ENCODE data around the gene CDK9.
A peak's percentile ranks its signal among the peaks of the same experiment; 100 is the strongest.

The CDK9 gene

DNA sequence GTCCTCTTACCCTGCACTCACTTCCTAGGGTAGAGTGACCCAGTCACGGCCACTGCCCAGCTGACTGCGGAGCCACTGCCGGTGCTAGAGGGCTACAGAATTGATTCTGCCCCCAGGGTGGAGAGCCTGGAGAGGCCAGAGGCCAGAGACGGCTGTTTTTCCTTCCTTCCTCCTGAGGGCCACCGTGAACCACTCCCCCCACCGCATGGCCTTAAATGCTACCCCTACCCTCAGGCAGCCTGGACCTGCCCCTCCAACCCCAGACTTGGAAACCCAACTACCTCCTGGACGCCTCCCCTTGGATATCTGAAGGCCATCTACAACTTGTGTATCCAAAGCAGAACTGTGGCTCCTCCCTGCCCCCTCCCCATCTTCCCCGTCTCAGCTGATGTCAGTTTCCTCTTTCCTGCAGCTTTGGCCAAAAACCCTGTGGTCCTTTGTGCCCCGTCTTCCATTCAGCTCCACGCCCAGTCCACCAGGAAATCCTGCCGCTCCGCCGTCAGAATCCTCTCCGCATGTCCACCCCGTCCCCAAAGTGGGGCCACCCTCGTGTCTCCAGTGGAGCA is 23.6 kb upstream of the CDK9 start:
- no peak for DNase-seq

GRCh38 chr9:127763918-127764384 is 21.9 kb upstream of the CDK9 start:
- no peak for DNase-seq

DNA sequence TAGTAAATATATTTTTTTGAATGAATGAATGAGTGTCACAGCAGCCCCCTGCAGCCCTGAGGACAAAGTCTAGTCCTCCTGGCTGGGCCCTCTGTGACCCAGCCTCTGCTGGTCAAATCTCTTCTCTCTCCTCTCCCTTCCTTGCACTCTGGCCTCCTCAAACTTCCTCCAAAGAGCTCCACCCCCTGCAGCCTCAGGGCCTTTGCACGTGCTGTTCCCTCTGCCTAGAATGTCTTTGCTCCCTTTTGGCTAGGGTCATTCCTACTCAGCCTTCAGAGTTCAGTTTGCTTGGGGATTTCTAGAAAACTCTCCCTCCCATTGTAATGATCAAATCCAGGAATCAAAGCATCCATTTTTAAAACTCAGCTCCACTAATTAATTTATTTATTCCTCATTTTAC is 20.4 kb upstream of the CDK9 start:
- no peak for DNase-seq

- DNase-seq: no peak
Measured at GRCh38 chr9:127767410-127767809, 18.4 kb upstream of the CDK9 start.

- DNase-seq: no peak
Measured at GRCh38 chr9:127767909-127768331, 17.9 kb upstream of the CDK9 start.

- DNase-seq: no peak
Measured at GRCh38 chr9:127768698-127769097, 17.1 kb upstream of the CDK9 start.

DNA sequence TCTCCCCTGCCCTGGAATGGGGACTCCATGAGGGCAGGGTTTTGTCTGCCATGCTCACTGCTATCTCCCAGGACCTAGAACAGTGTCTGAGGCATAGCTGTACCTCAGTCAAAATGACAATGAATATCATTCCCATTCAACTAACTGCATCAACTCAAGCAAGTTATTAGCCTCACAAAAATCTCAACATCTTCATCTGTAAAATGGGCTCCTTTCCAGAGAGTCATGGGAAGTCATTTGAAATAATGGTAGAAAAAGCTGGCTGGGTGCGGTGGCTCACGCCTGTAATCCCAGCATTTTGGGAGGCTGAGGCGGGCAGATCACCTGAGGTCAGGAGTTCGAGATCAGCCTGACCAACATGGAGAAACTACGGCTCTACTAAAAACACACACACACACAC is 16.7 kb upstream of the CDK9 start:
- DNase-seq: no peak

DNA sequence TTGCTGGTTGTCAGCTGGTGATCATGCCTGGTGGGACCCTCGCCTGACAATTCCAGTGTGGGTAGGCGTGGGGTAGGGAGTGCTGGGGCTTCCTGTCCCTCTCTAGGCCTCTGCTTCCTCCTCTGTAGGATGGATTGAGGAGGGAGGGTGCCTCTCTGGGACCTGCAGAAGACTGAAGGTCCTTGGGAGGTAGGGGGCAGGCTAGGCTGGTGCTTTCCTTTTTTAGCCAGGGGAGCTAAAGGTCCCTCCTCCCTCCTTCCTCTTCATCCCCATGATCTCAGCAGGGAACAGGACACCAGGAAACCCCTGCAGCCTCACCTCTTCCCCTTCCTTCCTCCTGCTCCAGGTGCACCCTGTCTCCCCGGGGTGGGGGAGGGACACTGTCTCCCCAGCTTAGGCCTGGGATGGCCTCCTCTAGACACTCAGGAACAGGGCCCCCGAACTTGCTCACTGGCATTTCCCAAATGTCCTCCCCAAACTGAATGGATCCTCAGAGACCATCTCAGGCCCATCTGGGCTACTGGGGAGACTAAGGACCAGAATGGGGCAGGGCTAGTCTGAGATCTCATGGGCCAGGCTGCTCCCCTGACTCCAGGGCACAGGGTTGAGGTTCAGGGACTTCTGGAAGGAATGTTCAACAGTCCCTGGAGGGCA is 15.8 kb upstream of the CDK9 start:
- no peak for DNase-seq

DNA sequence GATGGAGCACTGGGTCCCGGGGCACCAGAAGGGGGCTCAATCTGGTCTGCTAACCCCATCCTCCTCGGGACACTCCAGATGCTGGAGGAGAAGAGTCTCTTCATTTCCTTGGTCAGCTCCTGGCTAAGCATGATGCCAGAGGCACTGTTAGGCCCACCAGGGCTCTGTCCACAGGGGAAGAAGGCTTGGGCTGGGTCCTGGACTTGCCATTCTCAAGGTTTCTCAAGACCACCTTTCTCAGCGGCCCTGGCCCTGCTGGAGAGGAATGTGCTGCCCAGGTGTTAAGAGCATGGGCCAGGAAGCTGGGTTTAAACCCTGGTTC is 15.3 kb upstream of the CDK9 start:
- DNase-seq: no peak

DNA sequence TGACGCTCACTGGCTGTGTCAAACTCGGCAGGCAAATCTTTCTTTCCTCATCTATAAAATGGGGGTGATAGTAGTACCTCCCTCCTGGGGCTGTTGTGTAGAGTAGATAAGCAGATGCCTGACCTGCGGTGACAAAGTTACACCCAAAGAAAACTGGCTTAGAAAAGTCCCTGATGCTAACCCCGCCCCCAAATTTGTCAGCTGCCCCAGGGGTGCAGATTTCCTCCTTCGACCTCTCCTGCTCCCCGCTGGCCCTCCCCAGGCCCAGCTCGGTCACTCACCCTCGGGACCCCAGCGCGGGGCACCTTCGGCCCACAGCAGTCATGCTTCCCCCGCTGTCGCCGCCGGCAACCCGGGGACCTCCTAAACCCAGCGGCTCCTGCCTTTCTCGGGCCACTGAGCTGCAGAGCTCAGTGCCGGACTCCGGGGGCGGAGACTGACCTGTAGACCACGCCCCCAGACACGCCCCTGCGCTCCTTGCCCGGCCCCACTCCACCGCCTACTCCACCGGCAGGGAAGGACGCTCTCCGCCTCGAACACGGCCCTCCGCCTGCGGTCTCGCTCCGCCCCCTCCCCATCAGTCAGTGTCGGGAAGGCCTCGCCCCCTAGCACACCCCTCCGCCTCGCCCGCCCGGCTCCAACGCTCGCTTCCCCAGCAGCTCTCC is 14.8 kb upstream of the CDK9 start:
- peak; percentile 90 for DNase-seq

- DNase-seq: no peak
Measured at GRCh38 chr9:127771570-127772189, 14.2 kb upstream of the CDK9 start.

- DNase-seq: no peak
Measured at GRCh38 chr9:127772603-127773002, 13.2 kb upstream of the CDK9 start.

GRCh38 chr9:127773272-127773671 is 12.6 kb upstream of the CDK9 start:
- DNase-seq: no peak

- no peak for DNase-seq
Measured at GRCh38 chr9:127773981-127774380, 11.9 kb upstream of the CDK9 start.

DNA sequence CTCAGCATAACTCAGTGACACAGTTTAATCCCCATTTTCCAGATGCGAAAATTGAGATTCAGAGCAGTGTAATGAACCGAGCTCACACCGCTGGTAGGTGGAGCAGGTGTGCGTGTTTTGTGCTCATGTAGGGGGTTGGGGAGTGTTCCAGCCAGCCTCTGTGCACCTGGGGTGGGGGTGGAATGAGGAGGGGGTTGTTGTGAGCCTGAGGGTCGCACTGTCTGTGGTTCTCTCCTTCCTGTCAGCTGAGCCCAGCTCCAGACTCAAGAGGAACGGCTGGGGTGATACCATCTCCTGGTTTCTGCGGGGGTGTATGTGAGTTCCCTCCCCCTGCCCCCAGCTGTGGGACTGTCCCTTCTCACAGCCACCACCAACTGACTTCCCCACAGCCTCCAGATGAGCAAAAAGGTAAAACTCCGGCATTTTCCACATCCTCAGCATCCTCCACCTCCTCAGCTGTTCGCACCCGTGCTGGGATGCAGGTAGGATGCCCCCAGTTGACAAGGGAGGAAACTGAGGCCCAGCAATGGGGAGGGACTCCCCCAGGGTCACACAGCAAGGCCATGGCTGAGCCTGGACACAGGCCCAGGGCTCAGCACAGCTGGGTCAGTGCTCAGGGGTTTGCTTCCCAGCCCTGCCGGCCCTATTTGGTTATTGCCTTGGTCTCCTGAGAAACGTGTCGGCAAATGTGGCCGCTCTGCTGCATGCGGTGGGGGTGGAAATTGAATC is 9.5 kb upstream of the CDK9 start:
- DNase-seq: peak; percentile 81

GRCh38 chr9:127776924-127777289 is 8.9 kb upstream of the CDK9 start:
- DNase-seq: no peak

DNA sequence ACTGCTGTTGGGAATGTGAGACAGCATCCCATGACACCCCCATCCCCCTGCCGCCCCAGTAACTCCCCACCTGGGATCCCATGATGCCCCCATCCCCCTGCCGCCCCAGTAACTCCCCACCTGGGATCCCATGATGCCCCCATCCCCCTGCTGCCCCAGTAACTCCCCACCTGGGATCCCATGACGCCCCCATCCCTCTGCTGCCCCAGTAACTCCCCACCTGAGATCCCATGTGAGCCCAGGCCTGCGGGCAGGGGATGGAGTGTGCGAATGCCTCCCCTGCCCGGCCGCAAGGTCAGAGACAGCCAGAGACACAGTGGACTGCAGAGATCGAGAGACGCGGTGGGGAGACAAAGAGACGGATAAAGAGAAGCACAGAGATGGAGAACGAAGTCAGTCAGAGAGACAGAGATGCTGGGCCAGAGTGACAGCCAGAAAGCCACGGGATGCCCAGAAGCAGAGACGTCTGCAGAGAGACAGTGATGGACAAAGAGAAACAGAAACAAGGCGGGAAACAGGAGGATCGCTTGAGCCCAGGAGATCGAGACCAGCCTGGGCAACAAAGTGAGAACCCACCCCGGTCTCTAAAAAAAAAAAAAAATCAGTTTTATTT is 8.4 kb upstream of the CDK9 start:
- no peak for DNase-seq

DNA sequence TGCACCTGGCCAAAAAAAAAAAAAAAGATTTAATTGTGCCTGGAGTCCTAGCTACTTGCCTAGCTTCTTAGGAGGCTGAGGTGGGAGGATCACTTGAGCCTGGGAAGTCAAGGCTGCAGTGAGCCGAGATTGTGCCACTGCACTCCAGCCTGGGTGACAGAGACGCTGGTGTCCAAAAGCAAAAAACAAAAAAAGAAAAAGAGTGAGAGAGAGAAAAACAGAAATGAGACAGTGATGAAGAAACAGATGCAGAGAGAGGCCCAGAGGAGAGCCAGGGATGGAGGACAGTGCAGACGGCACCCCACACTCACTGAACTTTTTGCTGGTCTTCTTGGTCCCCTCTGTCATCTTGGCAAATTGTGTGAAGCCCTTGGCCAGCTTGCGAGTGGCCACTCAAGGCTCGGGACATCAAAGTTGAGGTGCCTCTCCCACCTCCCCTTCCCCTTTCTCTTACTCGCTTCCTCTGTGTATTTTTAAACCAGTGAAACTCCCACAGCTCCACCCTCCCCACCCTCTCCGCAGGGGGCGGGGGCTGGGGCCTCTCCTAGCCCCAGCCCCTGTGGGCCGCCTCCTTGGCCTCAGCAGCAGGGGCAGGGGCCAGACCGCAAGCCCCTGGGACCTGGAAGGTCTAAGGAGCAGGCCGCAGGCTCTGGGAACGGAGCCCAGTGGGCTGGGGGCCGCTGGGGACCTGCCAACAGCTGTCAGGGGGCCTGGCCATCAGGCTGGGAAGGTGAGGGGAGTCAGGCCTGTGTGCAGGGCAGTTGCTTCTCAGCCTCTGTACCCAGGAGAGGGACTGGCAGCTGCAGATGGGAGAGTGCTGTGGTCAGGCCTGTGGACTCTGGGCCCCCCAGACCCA is 7.3 kb upstream of the CDK9 start, which contains the start of gene SH2D3C:
Gene SH2D3C (minus strand): TSS at position 387 of the 856 bp plus-strand sequence. CDS start 39 bp downstream, at position 348.
- peak; percentile 33 for DNase-seq

- peak; percentile 35 for DNase-seq
Measured at GRCh38 chr9:127779136-127779981, 6.5 kb upstream of the CDK9 start.

- DNase-seq: no peak
Measured at GRCh38 chr9:127780126-127780885, 5.5 kb upstream of the CDK9 start.
